GM21390 (cell line): ENCODE results near the gene CAMK4.

ENCODE experiments used
- ATAC-seq: cut with Tn5 transposase; IDR thresholded peaks from one replicate; pipeline ENCODE4 v1.9.1; 2021; ENCODE audit not compliant: unreplicated experiment

Gene CAMK4

DNA sequence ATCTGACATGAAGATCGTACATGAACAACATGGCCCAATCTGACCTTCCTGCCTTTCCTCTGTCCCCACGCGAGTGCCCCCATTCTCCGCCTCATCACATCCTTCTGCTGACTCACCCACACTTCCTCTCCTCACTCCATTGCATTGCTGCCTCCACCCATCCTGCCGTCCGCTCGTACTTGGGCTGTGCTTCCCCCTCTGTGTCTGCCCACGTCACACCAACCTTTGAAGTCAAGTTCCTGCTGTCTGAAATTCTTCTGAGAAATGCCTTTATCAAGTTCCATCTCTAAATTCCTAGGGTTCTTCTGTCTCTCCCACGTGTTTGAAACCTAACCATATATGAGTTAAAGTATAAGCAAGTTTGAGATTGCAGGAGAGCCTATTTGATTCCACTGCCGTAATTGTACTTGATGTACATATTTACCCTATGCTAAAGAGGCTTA lies 306.1 kb downstream of the CAMK4 start:
- peak; percentile 93 for ATAC-seq

DNA sequence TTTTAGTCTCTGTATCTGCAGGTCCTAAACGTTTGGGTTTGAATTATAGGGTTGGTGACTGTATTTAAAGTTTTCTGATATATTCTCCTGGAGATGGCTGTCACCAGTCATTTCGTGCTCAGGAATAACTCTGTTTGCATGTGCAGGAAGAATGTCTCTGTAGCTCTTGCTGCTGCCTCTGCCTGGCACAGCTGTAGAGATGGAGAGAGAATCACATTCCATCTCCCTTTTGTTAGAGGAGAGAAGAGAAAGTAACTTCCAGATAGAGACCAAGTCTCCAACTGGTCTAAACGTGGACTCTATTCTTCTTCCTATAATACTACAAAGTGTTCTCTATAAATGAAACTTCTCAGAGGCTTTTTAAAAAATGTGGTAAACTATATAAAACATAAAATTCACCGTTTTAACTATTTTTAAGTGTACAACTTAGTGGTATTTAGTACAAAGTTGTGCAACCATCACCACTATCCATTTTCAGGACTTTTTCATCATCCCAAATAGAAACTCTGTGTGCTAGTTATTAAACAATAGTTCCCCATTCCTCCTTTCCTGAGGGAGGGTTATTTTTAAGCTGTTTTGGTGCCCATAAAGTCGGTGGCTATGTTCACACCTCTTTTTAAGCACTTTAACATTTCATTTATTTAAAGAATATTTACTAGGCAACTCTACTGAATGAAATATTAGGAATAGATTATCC lies 308.9 kb downstream of the CAMK4 start:
- ATAC-seq: no peak

- no peak for ATAC-seq
Measured at GRCh38 chr5:111535879-111536549, 311.8 kb downstream of the CAMK4 start.

DNA sequence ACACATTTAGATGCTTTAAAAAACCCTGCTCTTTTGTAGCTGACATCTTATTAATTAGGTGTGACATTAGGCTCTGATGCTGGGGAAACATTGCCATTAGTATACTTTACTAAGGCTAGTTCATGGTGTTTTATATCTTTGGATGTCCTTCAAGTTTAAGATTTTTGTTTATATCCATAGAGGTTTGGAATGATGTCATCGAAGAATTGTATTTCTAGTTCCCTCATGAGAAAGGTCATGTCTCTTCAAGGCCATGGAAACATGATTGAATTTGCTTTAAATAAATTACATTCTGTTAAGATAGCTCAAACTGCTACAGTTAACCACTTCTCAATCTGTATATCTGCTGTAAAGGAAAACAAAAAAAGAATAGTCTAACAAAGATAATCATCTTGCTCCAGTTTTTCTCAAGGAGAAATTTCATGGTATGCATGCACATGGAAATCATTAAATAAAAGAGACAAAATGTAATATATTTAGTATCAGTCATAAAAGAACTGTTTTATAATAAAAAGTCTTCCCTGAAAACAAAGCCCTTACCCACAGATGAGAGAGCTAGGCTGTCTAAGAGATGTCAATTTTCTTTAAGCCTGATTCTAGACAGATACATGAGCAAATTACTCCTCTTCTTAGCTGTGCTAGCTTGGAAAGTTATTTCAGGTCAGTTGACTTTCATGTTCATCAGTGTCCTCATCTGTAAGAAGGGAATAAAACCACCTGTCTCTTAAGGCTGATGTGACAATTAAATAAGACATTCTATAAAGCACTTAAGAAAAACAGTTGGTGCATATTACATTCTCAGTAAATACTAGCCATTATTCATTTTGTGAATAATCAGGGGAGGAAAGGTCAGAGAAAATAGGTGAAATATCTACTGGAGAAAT lies 313.2 kb downstream of the CAMK4 start:
- ATAC-seq: no peak
